NCI-H2029 treated with DMSO at 0.1 percent for 48 hours (cell line): ENCODE data around the gene PAK2.
"Not testable (repeated sequence)": the region's sequence is repeated elsewhere in the genome, so short reads cannot be mapped to it uniquely, and the experiment has no call there.

ENCODE experiments used
- DNase-seq: peaks from one replicate; lab custom pipeline; 2025; lab: John Stamatoyannopoulos, UW

The PAK2 gene

GRCh38 chr3:196736670-196737374, 2.8 kb upstream of the PAK2 start:
- no peak for DNase-seq

GRCh38 chr3:196737655-196738054, 2.0 kb upstream of the PAK2 start:
- DNase-seq: no peak

GRCh38 chr3:196740481-196741248, 1.0 kb downstream of the PAK2 start:
- no peak for DNase-seq

- no peak for DNase-seq
Measured at GRCh38 chr3:196741249-196741889, 1.7 kb downstream of the PAK2 start.

GRCh38 chr3:196743569-196743968, 3.9 kb downstream of the PAK2 start:
- DNase-seq: not testable (repeated sequence)

- no peak for DNase-seq
Measured at GRCh38 chr3:196749125-196749524, 9.5 kb downstream of the PAK2 start.

GRCh38 chr3:196753201-196753600, 13.5 kb downstream of the PAK2 start:
- no peak for DNase-seq

- DNase-seq: no peak
Measured at GRCh38 chr3:196754091-196754981, 14.7 kb downstream of the PAK2 start.

GRCh38 chr3:196756732-196757131, 17.1 kb downstream of the PAK2 start:
- no peak for DNase-seq

- DNase-seq: no peak
Measured at GRCh38 chr3:196757876-196758739, 18.5 kb downstream of the PAK2 start.

- DNase-seq: no peak
Measured at GRCh38 chr3:196763179-196763578, 23.5 kb downstream of the PAK2 start.

- DNase-seq: no peak
Measured at GRCh38 chr3:196765454-196765853, 25.8 kb downstream of the PAK2 start.

GRCh38 chr3:196771067-196771466, 31.4 kb downstream of the PAK2 start:
- DNase-seq: no peak

GRCh38 chr3:196772102-196772501, 32.4 kb downstream of the PAK2 start:
- no peak for DNase-seq

- no peak for DNase-seq
Measured at GRCh38 chr3:196772897-196773296, 33.2 kb downstream of the PAK2 start.

- no peak for DNase-seq
Measured at GRCh38 chr3:196774191-196774820, 34.6 kb downstream of the PAK2 start.

- DNase-seq: no peak
Measured at GRCh38 chr3:196774848-196775422, 35.3 kb downstream of the PAK2 start.

GRCh38 chr3:196775938-196776337, 36.3 kb downstream of the PAK2 start:
- DNase-seq: no peak

- no peak for DNase-seq
Measured at GRCh38 chr3:196777836-196778235, 38.2 kb downstream of the PAK2 start.

- DNase-seq: no peak
Measured at GRCh38 chr3:196778755-196779154, 39.1 kb downstream of the PAK2 start.
